GM19328 (cell line): ENCODE measurements around the gene STK24.

Experiments used
- ATAC-seq: cut with Tn5 transposase; IDR thresholded peaks from one replicate; pipeline ENCODE4 v1.9.1; 2021; ENCODE audit warnings: mild to moderate bottlenecking, moderate library complexity; ENCODE audit not compliant: unreplicated experiment

The STK24 gene

GRCh38 chr13:98456413-98456845, 120.5 kb downstream of the STK24 start:
- ATAC-seq, result no peak

GRCh38 chr13:98454389-98454881, 122.5 kb downstream of the STK24 start:
- ATAC-seq, result no peak

- no peak for ATAC-seq
These were observed 123.8 kb downstream of the STK24 start for GRCh38 chr13:98452851-98453843.

- no peak for ATAC-seq
These were observed 125.0 kb downstream of the STK24 start for GRCh38 chr13:98451676-98452470.

GRCh38 chr13:98450539-98451111, 126.3 kb downstream of the STK24 start:
- ATAC-seq, result no peak

GRCh38 chr13:98450026-98450425, 126.9 kb downstream of the STK24 start:
- no peak for ATAC-seq

- no peak for ATAC-seq
These were observed 127.6 kb downstream of the STK24 start for GRCh38 chr13:98449273-98449672.

- no peak for ATAC-seq
These were observed 128.3 kb downstream of the STK24 start for GRCh38 chr13:98448642-98448928.

- ATAC-seq, result no peak
These were observed 128.8 kb downstream of the STK24 start for GRCh38 chr13:98447881-98448641.

- no peak for ATAC-seq
These were observed 129.8 kb downstream of the STK24 start for GRCh38 chr13:98447130-98447529.

- ATAC-seq, result no peak
These were observed 130.7 kb downstream of the STK24 start for GRCh38 chr13:98446234-98446621.

GRCh38 chr13:98445340-98446233, 131.3 kb downstream of the STK24 start:
- ATAC-seq, result peak; percentile 91

- no peak for ATAC-seq
These were observed 132.5 kb downstream of the STK24 start for GRCh38 chr13:98444381-98444780.

- ATAC-seq, result no peak
These were observed 133.0 kb downstream of the STK24 start for GRCh38 chr13:98443800-98444325.

GRCh38 chr13:98443329-98443728, 133.6 kb downstream of the STK24 start:
- ATAC-seq, result no peak

GRCh38 chr13:98442391-98443230, 134.3 kb downstream of the STK24 start:
- ATAC-seq, result no peak

- ATAC-seq, result no peak
These were observed 135.7 kb downstream of the STK24 start for GRCh38 chr13:98441056-98441676.
